ENCODE measurements around the gene VPS35L. TPM values are rescaled to one million over a fixed set of nuclear protein-coding genes. Genes with fewer than 3 reads are reported as not detected.

VPS35L gene
- total and polyA plus RNA-seq, 8 donors = 15.2 to 205 (median 29.7) TPM

DNA sequence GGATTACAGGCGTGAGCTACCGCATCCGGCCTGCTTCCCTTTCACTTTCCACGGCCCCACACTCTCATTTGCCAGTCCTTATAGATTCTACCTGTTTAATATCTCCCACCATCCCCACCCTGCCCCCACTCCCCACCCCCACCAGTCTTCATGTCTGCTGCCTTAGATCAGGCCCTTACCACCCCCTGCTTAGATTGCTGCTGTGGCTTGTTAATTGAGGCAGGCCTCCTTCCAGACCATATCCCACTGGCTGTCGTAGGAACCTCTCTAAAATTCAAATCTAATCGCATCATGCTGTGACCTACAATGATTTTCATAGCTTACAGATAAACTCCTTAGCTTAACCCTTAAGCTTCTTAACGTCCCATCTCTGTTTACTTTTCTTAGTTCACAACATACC is 167.5 kb downstream of the VPS35L start:
- Histone ChIP-seq H3K27ac (no peak overlapping the region), H3K4me1 (peaks cover 0 to 29% (median 19%) of the 10 kb centered on the region in 4 donors), H3K27me3 (no peaks in the 10 kb centered on the region), H3K4me3 (no peak overlapping the region), H3K9me3 (no peaks in the 10 kb centered on the region), H3K36me3 (no peaks in the 10 kb centered on the region)
- intact Hi-C loops (cut with DNase I; ENCODE audit: low total_unique reads) = no loop called here
- TF ChIP-seq POLR2AphosphoS5 (IDR thresholded peaks at IDR 0.05) = no peak
- TF ChIP-seq POLR2A (IDR thresholded peaks at IDR 0.05) = no peak
- TF ChIP-seq, protein P1, sequence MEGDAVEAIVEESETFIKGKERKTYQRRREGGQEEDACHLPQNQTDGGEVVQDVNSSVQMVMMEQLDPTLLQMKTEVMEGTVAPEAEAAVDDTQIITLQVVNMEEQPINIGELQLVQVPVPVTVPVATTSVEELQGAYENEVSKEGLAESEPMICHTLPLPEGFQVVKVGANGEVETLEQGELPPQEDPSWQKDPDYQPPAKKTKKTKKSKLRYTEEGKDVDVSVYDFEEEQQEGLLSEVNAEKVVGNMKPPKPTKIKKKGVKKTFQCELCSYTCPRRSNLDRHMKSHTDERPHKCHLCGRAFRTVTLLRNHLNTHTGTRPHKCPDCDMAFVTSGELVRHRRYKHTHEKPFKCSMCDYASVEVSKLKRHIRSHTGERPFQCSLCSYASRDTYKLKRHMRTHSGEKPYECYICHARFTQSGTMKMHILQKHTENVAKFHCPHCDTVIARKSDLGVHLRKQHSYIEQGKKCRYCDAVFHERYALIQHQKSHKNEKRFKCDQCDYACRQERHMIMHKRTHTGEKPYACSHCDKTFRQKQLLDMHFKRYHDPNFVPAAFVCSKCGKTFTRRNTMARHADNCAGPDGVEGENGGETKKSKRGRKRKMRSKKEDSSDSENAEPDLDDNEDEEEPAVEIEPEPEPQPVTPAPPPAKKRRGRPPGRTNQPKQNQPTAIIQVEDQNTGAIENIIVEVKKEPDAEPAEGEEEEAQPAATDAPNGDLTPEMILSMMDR (IDR thresholded peaks at IDR 0.05) = no peak
- no peak for TF ChIP-seq EP300 (IDR thresholded peaks at IDR 0.05)
- no peak for DNase-seq
- 81 to 88% (median 83%) methylated on average over 7 of the region's 7 CpGs for WGBS, 5 donors

DNA sequence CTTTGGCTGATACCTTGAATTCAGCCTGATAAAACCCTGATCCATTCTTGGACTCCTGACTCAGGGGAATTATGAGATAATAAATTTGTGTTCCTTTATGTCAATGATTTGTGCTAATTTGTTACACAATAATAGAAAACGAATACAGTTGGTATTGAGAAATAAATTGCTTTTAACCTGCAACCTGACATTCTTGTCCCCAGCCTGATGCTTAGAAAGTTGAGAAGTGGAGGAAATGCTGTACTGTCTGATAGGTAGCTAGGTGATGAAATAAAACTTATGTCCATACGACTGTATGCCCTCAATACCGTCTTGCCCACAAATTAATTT is 173.1 kb downstream of the VPS35L start:
- Histone ChIP-seq H3K4me3 (no peak overlapping the region), H3K36me3 (peaks cover 0 to 21% (median 14%) of the 10 kb centered on the region in 4 donors), H3K27me3 (no peaks in the 10 kb centered on the region), H3K4me1 (no peaks in the 10 kb centered on the region), H3K9me3 (no peaks in the 10 kb centered on the region), H3K27ac (no peak overlapping the region)
- 80 to 93% (median 90%) methylated on average over 3 of the region's 3 CpGs for WGBS, 5 donors
- intact Hi-C loops (cut with DNase I; ENCODE audit: low total_unique reads) = no loop called here
- no peak for DNase-seq
- TF ChIP-seq, protein P1 (IDR thresholded peaks at IDR 0.05) = no peak
- TF ChIP-seq POLR2A (IDR thresholded peaks at IDR 0.05) (no peak), POLR2AphosphoS5 (IDR thresholded peaks at IDR 0.05) (no peak), EP300 (IDR thresholded peaks at IDR 0.05) (no peak)

GRCh38 chr16:19733551-19733950 is 178.0 kb downstream of the VPS35L start:
- peaks cover 0 to 16% (median 3%) of the 10 kb centered on the region in 4 donors for H3K4me1 ChIP-seq
- no peak overlapping the region for H3K4me3 ChIP-seq
- no peaks in the 10 kb centered on the region for H3K9me3 ChIP-seq
- TF ChIP-seq EP300 (IDR thresholded peaks at IDR 0.05) = no peak
- TF ChIP-seq POLR2AphosphoS5 (IDR thresholded peaks at IDR 0.05) = no peak
- TF ChIP-seq, protein P1 (IDR thresholded peaks at IDR 0.05) = no peak
- no peak for TF ChIP-seq POLR2A (IDR thresholded peaks at IDR 0.05)
- DNase-seq = no peak
- peaks cover 0 to 49% (median 20%) of the 10 kb centered on the region in 4 donors for H3K36me3 ChIP-seq
- 90 to 93% (median 91%) methylated on average over 6 of the region's 6 CpGs for WGBS, 5 donors
- no peaks in the 10 kb centered on the region for H3K27me3 ChIP-seq
- H3K27ac ChIP-seq = no peak overlapping the region
- intact Hi-C loops (cut with DNase I; ENCODE audit: low total_unique reads) = no loop called here

GRCh38 chr16:19735074-19735867 is 179.8 kb downstream of the VPS35L start:
- intact Hi-C loops (cut with DNase I; ENCODE audit: low total_unique reads) = no loop called here
- Histone ChIP-seq H3K36me3 (peaks cover 0 to 54% (median 28%) of the 10 kb centered on the region in 4 donors), H3K27ac (peak overlapping the region in 4 of 5 donors; percentile 10 to 51 (median 20)), H3K4me1 (peaks cover 0 to 16% (median 3%) of the 10 kb centered on the region in 4 donors), H3K9me3 (no peaks in the 10 kb centered on the region), H3K4me3 (no peak overlapping the region), H3K27me3 (no peaks in the 10 kb centered on the region)
- peak in 1 of 2 donors; percentile 80 for DNase-seq
- TF ChIP-seq POLR2A (IDR thresholded peaks at IDR 0.05) (no peak), EP300 (IDR thresholded peaks at IDR 0.05) (no peak), POLR2AphosphoS5 (IDR thresholded peaks at IDR 0.05) (no peak)
- TF ChIP-seq, protein P1 (IDR thresholded peaks at IDR 0.05) = no peak
- WGBS, 5 donors = 33 to 66% (median 34%) methylated on average over 9 of the region's 9 CpGs

Data from stomach (tissue), 9 donors.